Right hindlimb (tissue), 1 donor: Measurements from ENCODE around the gene PRCP.

Experiments used
- DNase-seq: peaks from one replicate; pipeline ENCODE4 v3.0.0-alpha.2; 2018

PRCP gene

GRCh38 chr11:82775736-82776346 is 124.4 kb downstream of the PRCP start:
- no peak for DNase-seq

GRCh38 chr11:82775218-82775617 is 125.0 kb downstream of the PRCP start:
- no peak for DNase-seq
